ENCODE results near the gene IRGQ.

- no peak for TF ChIP-seq CTCF (IDR thresholded peaks at IDR 0.05)
- no peak for TF ChIP-seq ZFX (IDR thresholded peaks at IDR 0.05; ENCODE audit: borderline replicate concordance)
Observed at GRCh38 chr19:43546581-43546980, 49.4 kb downstream of the IRGQ start.
